ENCODE data around the gene MCRIP2. TPM values are rescaled to one million over a fixed set of nuclear protein-coding genes. Genes with fewer than 3 reads are reported as not detected.

MCRIP2 gene
- total RNA-seq, 4 donors from 2014 or later = 2.6 to 62.0 (median 17.0) TPM

GRCh38 chr16:678209-678857 is 36.7 kb downstream of the MCRIP2 start:
- Histone ChIP-seq H3K27me3 (no peaks in the 10 kb centered on the region), H3K27ac (no peak overlapping the region), H3K4me1 (peaks cover 0 to 28% of the 10 kb centered on the region in 2 donors), H3K4me3 (no peak overlapping the region), H3K36me3 (no peaks in the 10 kb centered on the region), H3K9me3 (no peaks in the 10 kb centered on the region)
- no peak for DNase-seq
- intact Hi-C loops (cut with DNase I; ENCODE audit: low total_unique reads) = no loop called here
- no peak for TF ChIP-seq POLR2A (IDR thresholded peaks at IDR 0.05)
- TF ChIP-seq CTCF (IDR thresholded peaks at IDR 0.05) = no peak

- Histone ChIP-seq H3K4me3 (peak overlapping the region; percentile 43 to 82), H3K9me3 (no peaks in the 10 kb centered on the region), H3K36me3 (no peaks in the 10 kb centered on the region), H3K27ac (peak overlapping the region; percentile 65 to 96), H3K27me3 (no peaks in the 10 kb centered on the region), H3K4me1 (peaks cover 0 to 34% of the 10 kb centered on the region in 2 donors)
- intact Hi-C loops (cut with DNase I; ENCODE audit: low total_unique reads) = no loop called here
- TF ChIP-seq POLR2A (IDR thresholded peaks at IDR 0.05) = no peak
- TF ChIP-seq CTCF (IDR thresholded peaks at IDR 0.05) = no peak
- peak; percentile 70 to 73 for DNase-seq
Measured at GRCh38 chr16:678858-679813, 37.5 kb downstream of the MCRIP2 start.

GRCh38 chr16:679814-680624 is 38.4 kb downstream of the MCRIP2 start, which contains the start of gene STUB1:
Gene STUB1, plus strand, starts transcription at chr16:680410. Its CDS starts 116 bp downstream, at chr16:680526.
- DNase-seq = peak; percentile 90
- intact Hi-C loops (cut with DNase I; ENCODE audit: low total_unique reads) = no loop called here
- no peaks in the 10 kb centered on the region for H3K9me3 ChIP-seq
- H3K27me3 ChIP-seq = no peaks in the 10 kb centered on the region
- peaks cover 0 to 38% of the 10 kb centered on the region in 2 donors for H3K4me1 ChIP-seq
- H3K4me3 ChIP-seq = peak within 1 kb of the TSS; percentile 43 to 82
- TF ChIP-seq POLR2A (IDR thresholded peaks at IDR 0.05) (peak; percentile 66 to 88), CTCF (IDR thresholded peaks at IDR 0.05) (peak in 1 of 4 experiments; percentile 2)
- H3K27ac ChIP-seq = peak within 1 kb of the TSS; percentile 86 to 96
- H3K36me3 ChIP-seq = no peaks in the 10 kb centered on the region

GRCh38 chr16:680625-680945 is 39.0 kb downstream of the MCRIP2 start:
- Histone ChIP-seq H3K36me3 (no peaks in the 10 kb centered on the region), H3K27me3 (no peaks in the 10 kb centered on the region), H3K4me3 (peak overlapping the region; percentile 39 to 82), H3K9me3 (no peaks in the 10 kb centered on the region), H3K27ac (peak overlapping the region; percentile 86 to 96), H3K4me1 (peaks cover 0 to 34% of the 10 kb centered on the region in 2 donors)
- no peak for DNase-seq
- no peak for TF ChIP-seq POLR2A (IDR thresholded peaks at IDR 0.05)
- no peak for TF ChIP-seq CTCF (IDR thresholded peaks at IDR 0.05)
- intact Hi-C loops (cut with DNase I; ENCODE audit: low total_unique reads) = no loop called here
